ENCODE results near the gene GABBR1. TPM values are rescaled to one million over a fixed set of nuclear protein-coding genes. Genes with fewer than 3 reads are reported as not detected.

GABBR1 gene
- total and polyA plus RNA-seq, 2 donors (not counting 1 experiment from before 2014, with no cell fraction given), result 198 to 241 TPM

GRCh38 chr6:29602564-29603361 lies 30.2 kb downstream of the GABBR1 start:
- Mint-ChIP-seq H3K27ac (no peak overlapping the region), H3K4me1 (no peaks in the 10 kb centered on the region), H3K9me3 (ENCODE audit: insufficient read depth) (no peaks in the 10 kb centered on the region), H3K4me3 (no peak overlapping the region), H3K27me3 (no peaks in the 10 kb centered on the region)
- H2AFZ ChIP-seq (ENCODE audit: insufficient read depth, low read depth, low read length, poor library complexity, severe bottlenecking), result no peak overlapping the region
- H3K9me3 ChIP-seq (ENCODE audit: control extremely low read depth in 1 of 3, control insufficient read depth in 2 of 3, insufficient read depth in 1 of 3, low read length in 2 of 3), result no peaks in the 10 kb centered on the region
- no peak for ATAC-seq (ENCODE audit: low read depth)
- no peaks in the 10 kb centered on the region for H3K27me3 ChIP-seq (replicated peaks in 1 of 4; ENCODE audit: control extremely low read depth in 1 of 4, control insufficient read depth in 3 of 4, insufficient read depth in 4 of 4, low read length in 3 of 4)
- H3K36me3 ChIP-seq (replicated peaks in 1 of 2; ENCODE audit: control extremely low read depth in 1 of 2, control insufficient read depth in 1 of 2, extremely low read depth in 1 of 2, insufficient read depth in 2 of 2, low read length in 1 of 2), result peaks cover 0 to 48% of the 10 kb centered on the region in 2 experiments
- H4K20me1 ChIP-seq (ENCODE audit: control insufficient read depth, insufficient read depth, low read length, poor library complexity, severe bottlenecking), result no peaks in the 10 kb centered on the region
- H3K79me2 ChIP-seq (ENCODE audit: control insufficient read depth, insufficient read depth, low read length), result no peaks in the 10 kb centered on the region
- ChIA-PET CTCF (interaction anchor here (1.2 to 1.7 kb wide), 2 partner anchors 15 to 51 kb away, joined by 3 to 6 read pairs; no protein-coding TSS in a partner anchor), POLR2A (no interaction called here)
- 89% methylated on average over 12 of the region's 12 CpGs for WGBS (ENCODE audit: insufficient coverage)
- DNase-seq, result no peak
- no peak overlapping the region for H3K4me3 ChIP-seq (ENCODE audit: control extremely low read depth in 1 of 5, extremely low read depth in 1 of 5, insufficient read depth in 1 of 5, low read depth in 2 of 5, low read length in 4 of 5)
- H3K4me2 ChIP-seq (replicated peaks; ENCODE audit: low read depth, low read length, poor library complexity, severe bottlenecking), result no peak overlapping the region
- TF ChIP-seq CTCF (IDR thresholded peaks at IDR 0.05) (no peak), EZH2 (IDR thresholded peaks at IDR 0.05; ENCODE audit: borderline replicate concordance, insufficient read depth, low read depth, low read length, poor library complexity, severe bottlenecking) (no peak)
- H3K27ac ChIP-seq (ENCODE audit: low read length in 2 of 2), result no peak overlapping the region
- no peaks in the 10 kb centered on the region for H3K4me1 ChIP-seq (ENCODE audit: control insufficient read depth in 2 of 2, insufficient read depth in 2 of 2, low read length in 2 of 2)
- no peak overlapping the region for H3K9ac ChIP-seq (ENCODE audit: low read length)
- intact Hi-C loops (cut with micrococcal nuclease), result no loop called here

- H2AFZ ChIP-seq (ENCODE audit: insufficient read depth, low read depth, low read length, poor library complexity, severe bottlenecking), result no peak overlapping the region
- no peaks in the 10 kb centered on the region for H3K9me3 Mint-ChIP-seq (ENCODE audit: insufficient read depth)
- H3K36me3 ChIP-seq (replicated peaks in 1 of 2; ENCODE audit: control extremely low read depth in 1 of 2, control insufficient read depth in 1 of 2, extremely low read depth in 1 of 2, insufficient read depth in 2 of 2, low read length in 1 of 2), result peaks cover 0 to 15% of the 10 kb centered on the region in 2 experiments
- H3K27me3 ChIP-seq (replicated peaks in 1 of 4; ENCODE audit: control extremely low read depth in 1 of 4, control insufficient read depth in 3 of 4, insufficient read depth in 4 of 4, low read length in 3 of 4), result no peaks in the 10 kb centered on the region
- intact Hi-C loops (cut with micrococcal nuclease), result no loop called here
- H3K4me1 ChIP-seq (ENCODE audit: control insufficient read depth in 2 of 2, insufficient read depth in 2 of 2, low read length in 2 of 2), result no peaks in the 10 kb centered on the region
- WGBS (ENCODE audit: insufficient coverage), result 70% methylated on average over 1 of the region's 2 CpGs
- H3K27ac Mint-ChIP-seq, result peak overlapping the region; percentile 11
- ATAC-seq (ENCODE audit: low read depth) (no peak), DNase-seq (no peak)
- TF ChIP-seq CTCF (IDR thresholded peaks at IDR 0.05) (no peak), EZH2 (IDR thresholded peaks at IDR 0.05; ENCODE audit: borderline replicate concordance, insufficient read depth, low read depth, low read length, poor library complexity, severe bottlenecking) (no peak)
- no peaks in the 10 kb centered on the region for H3K9me3 ChIP-seq (ENCODE audit: control extremely low read depth in 1 of 3, control insufficient read depth in 2 of 3, insufficient read depth in 1 of 3, low read length in 2 of 3)
- H3K4me2 ChIP-seq (replicated peaks; ENCODE audit: low read depth, low read length, poor library complexity, severe bottlenecking), result no peak overlapping the region
- H3K9ac ChIP-seq (ENCODE audit: low read length), result no peak overlapping the region
- H3K4me3 Mint-ChIP-seq, result no peak overlapping the region
- no peaks in the 10 kb centered on the region for H3K79me2 ChIP-seq (ENCODE audit: control insufficient read depth, insufficient read depth, low read length)
- H3K27ac ChIP-seq (ENCODE audit: low read length in 2 of 2), result no peak overlapping the region
- POLR2A ChIA-PET, result no interaction called here
- H3K27me3 Mint-ChIP-seq, result peaks cover 6% of the 10 kb centered on the region
- H3K4me3 ChIP-seq (ENCODE audit: control extremely low read depth in 1 of 5, extremely low read depth in 1 of 5, insufficient read depth in 1 of 5, low read depth in 2 of 5, low read length in 4 of 5), result no peak overlapping the region
- H4K20me1 ChIP-seq (ENCODE audit: control insufficient read depth, insufficient read depth, low read length, poor library complexity, severe bottlenecking), result no peaks in the 10 kb centered on the region
- H3K4me1 Mint-ChIP-seq, result no peaks in the 10 kb centered on the region
- CTCF ChIA-PET, result interaction anchor here (0.9 to 1.6 kb wide), 4 partner anchors 11 to 913 kb away, joined by 3 to 4 read pairs (median 3); no protein-coding TSS in a partner anchor
Observed at GRCh38 chr6:29598172-29598747, 34.7 kb downstream of the GABBR1 start.
